GM19397 (cell line): ENCODE results near the gene ATP13A2.
"Not testable (repeated sequence)": the region's sequence is repeated elsewhere in the genome, so short reads cannot be mapped to it uniquely, and the experiment has no call there.

ENCODE experiments used
- ATAC-seq: cut with Tn5 transposase; IDR thresholded peaks from one replicate; pipeline ENCODE4 v1.9.1; 2021; ENCODE audit warnings: mild to moderate bottlenecking, moderate library complexity; ENCODE audit not compliant: unreplicated experiment

Gene ATP13A2

DNA sequence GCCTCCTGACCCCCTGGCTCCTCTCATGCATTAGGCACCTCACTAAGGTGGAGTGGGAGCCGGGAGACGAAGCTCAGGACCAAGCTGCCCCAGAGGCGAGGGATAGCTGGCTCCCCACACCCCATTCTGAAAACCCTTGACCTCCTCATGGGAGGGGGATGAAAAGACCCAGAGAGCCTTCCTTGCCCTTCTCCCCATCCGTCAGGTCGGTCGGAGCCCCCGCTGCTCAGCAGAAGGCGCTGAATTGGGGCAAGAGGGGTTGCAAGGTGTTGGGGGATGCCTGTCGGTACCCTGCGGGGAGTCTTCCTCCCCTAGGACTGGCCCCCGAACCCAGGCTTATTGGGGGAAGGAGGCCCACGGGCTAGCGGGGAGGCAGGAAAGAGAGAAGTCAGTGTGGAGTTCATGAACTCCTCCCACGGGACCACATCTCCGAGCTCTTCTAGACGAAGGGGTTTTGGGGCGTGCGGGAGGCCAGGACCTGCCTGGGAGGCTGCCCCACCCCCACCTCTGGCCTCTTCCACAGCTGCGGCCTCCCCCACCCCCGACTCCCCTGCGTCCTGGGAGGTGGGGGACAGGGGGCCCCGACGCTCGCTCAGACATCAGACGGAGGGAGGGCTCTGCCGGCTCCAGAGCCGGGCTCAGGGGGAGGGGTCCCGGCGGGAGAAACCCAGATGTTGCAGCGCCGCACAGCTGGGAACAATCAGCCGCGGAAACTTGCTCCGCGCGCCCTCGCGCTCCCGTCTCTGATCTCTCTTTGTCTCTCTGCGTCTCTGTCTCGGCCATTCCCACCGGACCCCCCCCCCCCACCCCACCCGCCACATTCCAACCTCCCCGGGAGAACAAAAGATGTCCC, 32.0 kb downstream of the ATP13A2 start:
- no peak for ATAC-seq

DNA sequence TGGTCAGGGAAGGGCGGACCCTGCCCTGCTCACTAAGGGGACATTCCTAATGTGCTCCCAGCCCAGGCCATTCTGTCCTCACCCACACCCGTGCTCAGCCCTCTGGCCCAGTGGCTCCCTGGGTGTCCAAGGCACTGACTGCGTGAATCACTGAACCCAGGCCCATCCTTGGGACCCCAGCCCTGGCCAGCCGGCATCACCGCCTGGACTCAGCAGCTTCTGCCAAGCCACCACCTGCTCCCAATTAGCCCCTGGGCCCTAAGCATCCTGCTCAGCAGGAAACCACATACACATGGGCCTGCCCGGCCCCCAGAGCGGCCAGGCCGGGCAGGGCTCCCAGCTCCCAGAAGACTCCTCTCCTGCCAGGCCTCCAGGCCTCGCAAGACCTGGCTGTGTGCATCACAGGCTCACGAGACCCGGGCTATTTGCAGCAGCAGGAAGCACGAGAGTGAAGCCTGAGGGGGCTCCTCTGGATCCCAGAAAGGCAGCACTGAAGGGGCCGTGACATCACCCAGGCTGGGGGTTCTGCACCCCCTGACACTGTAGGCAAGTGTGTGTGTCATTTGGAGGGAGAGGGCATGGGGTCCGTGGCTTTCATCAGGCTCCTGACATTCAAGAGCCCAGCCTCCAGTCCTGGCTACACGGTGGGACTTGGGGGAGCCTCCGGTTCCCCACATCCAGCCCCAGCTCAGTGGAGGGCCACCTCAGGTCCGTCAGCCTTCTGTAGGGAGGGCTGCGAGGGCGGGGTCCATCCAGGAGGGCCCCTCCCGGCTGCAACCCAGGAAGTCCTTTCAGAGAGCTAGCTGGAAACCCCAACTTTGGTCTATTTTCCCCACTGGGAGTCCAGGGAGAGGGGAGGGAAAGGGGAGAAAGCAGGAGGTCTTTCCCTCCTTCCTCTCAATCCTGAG, 32.9 kb downstream of the ATP13A2 start:
- no peak for ATAC-seq

DNA sequence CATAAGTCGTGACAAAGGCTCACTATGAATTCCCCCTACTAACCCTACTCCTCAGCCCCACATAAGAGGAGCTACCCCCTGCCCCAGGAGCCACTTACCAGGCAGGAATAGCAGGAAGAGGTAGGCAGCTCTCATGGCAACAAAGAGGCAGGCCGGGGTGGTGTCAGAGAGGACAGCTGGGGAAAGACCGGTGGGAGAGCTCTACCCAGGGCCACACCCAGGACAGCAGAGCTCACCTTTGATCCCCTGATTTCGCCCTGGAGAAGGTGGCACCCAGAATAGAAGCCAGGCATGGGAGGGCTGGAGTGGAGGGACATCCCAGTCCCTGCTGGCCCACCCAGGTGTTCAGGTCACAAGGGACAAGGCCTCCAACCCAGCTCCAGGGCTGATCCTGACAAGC, 33.6 kb downstream of the ATP13A2 start:
- ATAC-seq = no peak

DNA sequence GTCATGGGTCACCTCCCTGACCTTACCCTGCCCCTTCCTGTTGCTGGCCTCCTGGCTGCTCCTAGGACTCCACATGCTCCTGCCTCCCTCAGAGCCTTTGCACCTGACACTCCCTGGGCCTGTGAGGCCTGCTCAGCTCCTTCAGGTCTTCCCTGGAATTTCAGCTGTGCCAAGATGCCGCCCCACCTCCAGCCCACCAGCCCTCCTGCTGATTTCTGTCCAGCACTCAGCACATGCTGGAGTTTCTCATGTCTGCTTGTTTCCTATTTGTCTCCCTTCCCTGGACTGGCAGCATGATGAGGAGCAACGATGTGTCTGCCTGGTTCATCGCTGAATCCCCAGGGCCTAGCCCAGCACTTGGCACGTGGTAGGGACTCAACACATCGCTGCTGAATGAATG, 34.4 kb downstream of the ATP13A2 start:
- no peak for ATAC-seq

DNA sequence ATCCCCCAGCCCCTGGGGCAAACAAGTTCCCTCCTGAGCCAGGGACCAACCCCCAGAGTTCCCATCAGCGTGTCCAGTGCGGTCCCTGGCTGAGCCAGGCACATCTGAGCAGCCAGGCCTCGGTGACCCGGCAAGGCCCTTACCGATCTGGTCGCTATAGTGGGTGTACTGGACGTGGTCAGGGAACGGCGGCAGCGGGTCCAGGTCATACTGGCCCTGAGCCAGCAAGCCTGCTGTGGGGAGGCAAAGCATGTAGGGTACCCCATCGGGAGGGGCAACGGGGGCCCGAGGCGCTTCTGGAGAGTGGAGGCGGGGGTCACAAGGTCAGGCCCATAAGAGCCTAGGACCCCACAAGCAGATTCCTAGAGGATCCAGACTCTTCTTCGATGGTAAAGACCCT, 34.8 kb downstream of the ATP13A2 start:
- no peak for ATAC-seq

DNA sequence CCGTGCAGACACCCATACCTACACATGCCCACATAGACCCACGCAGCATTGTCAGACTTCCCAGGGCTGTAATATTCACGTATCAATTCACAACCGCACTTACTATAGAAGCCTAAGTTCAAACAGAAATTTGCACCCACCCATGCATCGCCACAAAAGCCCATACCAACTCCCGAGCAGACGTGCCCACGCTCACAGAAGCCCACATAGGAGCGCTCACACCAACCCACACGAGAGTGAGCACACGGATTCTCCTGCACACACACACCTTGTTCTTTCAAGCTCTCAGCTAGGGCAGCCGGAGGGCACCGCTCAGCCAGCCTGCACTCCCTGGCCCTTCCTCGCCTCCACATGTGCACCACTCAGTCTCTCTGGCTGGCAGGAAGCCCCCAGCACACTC, 35.9 kb downstream of the ATP13A2 start:
- no peak for ATAC-seq

DNA sequence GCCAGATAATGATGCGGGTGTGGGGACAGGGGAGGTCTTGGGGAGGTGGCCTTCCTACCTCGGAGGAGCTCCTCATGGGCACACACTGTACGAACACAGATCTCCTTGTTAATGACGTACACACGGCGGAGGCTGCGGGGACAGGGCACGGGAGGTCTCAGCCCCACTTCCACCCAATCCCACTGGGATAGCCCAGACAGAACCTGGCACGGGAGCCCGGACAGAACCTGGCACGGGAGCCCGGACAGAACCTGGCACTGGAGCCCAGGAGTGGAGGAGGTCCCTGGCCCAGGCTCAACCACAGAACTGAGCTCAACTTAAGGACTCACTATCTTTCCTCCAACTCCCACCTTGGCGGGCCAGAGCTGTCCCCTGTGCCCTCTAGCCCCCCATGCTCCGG, 36.5 kb downstream of the ATP13A2 start:
- ATAC-seq = no peak

DNA sequence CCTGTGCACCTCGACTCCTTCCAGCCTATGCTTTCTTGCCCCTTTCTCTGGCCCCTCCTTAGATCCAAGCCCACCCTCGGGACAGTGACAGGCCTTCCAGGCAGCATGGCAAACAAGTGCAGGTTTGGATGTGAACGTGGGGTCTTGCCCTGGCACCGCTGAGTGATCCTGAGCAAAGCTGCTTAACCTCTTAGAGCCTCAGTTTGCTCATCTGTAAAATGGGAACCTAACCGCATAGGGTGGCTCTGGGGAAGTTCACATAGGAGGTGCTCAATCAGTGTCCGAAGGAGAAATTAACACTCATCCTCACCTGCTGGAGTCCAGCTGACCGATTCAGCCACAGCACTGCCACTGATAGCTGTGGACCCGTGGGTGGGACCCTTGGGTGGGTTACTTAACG, 38.5 kb downstream of the ATP13A2 start:
- no peak for ATAC-seq

DNA sequence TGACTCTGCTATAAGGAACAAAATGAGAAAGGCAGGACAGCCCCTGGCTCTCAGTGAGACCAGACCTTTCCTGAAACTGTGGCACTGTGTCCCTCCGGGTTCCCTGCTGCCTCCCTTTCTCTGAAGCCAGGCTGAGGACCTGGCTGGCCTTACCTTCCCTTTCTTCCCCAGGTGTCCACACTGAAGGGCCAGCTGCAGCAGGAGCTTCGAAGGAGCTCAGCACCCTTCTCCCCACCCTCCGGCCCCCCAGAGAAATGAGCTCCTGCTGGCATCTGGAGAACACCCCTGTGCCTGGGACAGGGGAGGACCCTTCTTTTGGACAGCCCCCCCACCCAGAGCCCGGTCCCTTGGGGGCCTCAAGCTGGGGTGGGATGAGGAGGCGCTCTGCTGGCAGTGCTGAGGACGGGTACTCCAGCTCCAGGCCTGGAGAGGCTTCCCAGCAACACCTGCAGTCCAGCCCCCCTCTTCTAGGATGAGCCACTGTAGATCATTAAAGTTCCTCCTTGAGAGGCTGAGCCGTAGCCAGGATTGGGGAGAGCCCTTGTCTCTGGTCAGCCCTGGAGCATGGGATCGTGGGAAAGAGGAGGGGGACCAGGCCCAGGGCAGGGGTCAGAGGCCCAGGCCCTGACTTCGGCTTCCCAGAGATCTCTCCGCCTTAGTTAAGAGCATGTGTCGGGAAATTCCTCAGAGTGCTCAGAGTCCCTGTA, 39.4 kb downstream of the ATP13A2 start:
- ATAC-seq = no peak

DNA sequence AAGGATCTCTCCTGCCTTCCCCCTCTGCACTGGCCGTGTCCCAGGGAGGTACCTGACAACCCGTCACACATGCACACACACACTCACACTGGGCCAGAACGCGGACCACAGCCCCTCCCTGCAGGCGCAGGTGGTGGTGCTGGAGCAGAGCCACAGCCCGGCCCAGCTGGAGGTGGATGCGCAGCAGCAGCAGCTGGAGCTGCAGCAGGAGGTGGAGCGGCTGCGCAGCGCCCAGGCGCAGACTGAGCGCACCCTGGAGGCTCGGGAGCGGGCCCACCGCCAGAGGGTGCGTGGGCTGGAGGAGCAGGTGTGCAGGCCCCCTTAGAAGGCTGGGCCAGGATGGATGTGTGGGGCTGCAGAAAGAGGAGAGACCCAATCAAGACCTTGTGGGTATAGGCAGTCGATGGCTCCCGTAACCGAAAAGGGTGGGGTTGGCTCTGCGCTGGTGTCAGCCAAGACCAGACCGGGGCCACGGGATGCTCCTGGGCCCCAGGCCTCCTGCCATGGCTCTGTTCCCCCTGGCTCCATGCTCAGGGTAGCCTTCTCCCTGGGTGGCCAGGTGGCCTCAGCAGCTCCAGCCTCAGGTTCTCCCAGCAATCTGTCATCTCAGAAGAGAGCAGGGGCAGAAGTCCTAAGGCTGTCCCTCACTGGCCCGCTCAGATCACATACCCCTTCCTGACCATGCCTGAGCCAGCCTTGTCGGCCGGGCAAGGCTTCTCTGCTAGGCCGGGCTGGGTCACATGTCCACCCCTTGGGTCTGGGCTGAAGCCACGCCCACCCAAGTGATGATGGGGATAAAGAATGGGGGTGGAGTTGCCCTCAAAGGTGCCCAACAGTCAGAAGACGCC, 40.2 kb downstream of the ATP13A2 start:
- ATAC-seq = no peak

DNA sequence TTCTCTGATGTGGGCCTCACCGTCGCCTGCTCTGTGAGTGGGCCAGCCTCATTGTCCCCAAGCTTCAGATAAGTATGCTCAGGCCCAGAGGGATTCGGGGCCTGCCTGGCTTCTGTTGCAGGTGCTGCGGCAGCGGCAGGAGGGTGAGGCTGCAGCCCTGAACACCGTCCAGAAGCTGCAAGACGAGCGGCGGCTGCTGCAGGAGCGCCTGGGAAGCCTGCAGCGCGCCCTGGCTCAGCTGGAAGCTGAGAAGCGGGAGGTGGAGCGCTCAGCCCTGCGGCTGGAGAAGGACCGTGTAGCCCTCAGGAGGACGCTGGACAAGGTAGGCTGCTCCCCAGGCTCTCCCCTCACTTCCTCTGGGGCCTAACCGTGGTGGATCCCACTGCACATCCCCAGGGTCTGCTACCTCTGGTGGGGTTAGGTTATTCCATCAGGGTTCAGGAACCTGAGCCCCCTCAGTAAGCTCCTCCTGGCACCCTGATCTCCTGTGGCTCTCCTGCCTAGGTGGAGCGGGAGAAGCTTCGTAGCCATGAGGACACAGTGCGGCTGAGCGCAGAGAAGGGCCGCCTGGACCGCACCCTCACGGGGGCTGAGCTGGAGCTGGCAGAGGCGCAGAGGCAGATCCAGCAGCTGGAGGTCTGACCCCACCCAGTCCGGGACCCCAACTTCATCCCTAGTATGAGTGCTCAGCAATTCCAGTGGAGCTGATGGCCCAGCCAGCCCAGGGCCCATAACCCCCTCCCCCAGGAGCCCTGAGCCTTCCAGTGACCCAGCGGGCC, 41.4 kb downstream of the ATP13A2 start:
- ATAC-seq = no peak

DNA sequence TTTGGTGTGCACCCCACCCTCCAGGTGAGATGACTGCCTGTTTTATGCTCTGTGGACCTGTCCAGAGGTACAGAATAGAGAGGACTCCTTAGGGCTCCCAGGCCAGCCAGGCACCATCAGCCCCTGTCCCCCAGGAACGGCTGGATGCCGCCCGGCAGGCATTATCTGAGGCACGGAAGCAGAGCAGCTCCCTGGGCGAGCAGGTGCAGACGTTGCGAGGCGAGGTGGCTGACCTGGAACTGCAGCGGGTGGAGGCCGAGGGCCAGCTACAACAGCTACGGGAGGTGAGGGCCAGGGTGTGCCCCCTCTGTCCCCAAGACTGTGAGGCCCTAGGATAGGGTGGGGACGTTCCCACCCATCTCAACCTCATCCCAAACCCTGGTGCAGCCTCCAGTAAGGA, 42.1 kb downstream of the ATP13A2 start:
- ATAC-seq = no peak

DNA sequence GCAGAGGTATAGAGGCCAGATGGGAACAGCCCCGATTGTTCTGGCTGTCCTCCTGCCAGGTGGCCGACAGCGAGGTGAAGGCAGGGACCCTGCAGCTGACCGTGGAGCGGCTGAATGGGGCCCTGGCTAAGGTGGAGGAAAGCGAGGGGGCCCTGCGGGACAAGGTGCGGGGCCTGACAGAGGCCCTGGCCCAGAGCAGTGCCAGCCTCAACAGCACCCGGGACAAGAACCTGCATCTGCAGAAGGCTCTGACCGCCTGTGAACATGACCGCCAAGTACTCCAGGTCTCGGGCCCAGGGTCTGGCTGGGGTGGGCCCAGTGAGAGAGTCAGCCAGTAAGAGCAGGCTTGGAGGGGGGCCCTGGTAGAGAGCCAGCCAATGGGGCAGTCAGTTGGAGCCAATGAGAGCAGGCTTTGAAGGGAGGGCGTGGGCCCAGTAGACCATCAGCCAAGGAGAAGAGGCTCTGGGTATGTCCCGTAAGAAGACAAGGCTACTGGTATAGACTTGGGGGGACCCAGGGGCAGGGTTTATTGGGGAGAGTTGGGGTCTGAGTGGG, 42.6 kb downstream of the ATP13A2 start:
- no peak for ATAC-seq

DNA sequence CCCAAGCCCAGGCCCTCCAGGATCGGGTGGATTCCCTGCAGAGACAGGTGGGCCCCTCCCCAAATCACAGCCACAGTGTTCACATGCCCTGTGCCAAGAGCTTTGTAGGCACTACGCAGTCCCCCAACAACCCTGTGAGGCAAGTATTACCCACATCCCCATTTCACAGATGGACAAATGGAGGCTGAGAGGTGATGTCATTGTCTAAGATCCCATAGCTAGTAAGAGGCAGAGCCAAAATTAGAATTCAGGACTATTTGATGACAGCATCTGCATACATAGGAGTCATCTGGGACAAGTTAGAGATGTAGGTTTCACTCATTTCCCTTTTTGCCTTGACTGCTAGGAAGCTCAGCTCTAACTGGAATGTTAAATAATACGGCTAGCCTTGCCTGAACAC, 43.4 kb downstream of the ATP13A2 start:
- no peak for ATAC-seq

DNA sequence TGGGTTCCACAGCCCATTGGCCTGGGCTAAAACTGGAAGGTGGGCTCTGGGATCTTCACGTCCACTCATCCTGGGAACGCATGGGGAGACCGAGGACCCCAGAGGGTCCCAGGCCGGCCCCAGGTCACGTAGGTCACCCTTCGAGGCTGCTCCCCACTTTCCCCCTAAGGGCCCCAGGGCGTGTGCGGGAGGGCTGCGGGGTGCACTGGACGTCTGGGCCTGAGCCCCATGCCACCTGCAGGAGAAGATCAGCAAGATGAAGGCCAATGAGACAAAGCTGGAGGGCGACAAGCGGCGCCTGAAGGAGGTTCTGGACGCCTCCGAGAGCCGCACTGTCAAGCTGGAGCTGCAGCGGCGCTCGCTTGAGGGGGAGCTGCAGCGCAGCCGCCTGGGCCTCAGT, 43.8 kb downstream of the ATP13A2 start:
- no peak for ATAC-seq

DNA sequence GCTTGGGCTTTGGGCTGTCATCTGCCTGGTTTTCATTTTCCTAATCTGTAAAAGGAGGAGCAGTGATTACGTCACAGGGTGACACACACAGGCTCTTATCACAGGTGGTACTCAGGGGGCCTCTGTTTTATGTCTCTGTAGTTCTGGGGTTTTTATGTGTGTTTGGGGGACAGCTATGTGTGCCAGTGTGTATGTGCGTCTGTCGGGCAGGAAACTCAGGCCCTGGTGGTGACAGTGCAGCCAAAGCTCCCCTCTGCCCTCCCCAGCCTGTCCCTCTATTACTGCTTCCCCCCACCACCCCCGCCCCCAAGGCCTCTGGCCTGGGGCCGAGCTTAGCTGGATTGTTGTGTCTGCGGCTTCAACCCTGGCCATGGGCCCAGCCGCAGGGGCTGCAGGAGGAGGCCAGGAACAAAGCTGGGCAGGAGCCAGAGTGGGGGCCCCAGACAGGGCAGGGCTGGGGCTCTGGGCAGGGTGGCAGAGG, 44.6 kb downstream of the ATP13A2 start:
- no peak for ATAC-seq

DNA sequence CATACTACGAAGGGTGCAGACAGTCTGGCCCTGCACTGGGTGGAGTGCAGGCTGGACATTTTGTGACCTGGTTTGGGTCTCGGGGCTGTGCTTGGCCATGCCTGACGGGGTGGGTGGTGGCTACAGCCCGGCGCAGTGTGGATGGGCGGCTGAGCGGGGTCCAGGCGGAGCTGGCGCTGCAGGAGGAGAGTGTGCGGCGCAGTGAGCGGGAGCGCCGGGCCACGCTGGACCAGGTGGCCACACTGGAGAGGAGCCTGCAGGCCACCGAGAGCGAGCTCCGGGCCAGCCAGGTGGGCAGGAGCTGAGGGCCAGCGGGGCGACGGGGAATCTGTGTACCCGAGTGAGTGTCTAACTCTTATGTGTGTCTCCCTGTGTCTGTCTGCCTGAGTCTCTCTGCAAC, 45.4 kb downstream of the ATP13A2 start:
- no peak for ATAC-seq

DNA sequence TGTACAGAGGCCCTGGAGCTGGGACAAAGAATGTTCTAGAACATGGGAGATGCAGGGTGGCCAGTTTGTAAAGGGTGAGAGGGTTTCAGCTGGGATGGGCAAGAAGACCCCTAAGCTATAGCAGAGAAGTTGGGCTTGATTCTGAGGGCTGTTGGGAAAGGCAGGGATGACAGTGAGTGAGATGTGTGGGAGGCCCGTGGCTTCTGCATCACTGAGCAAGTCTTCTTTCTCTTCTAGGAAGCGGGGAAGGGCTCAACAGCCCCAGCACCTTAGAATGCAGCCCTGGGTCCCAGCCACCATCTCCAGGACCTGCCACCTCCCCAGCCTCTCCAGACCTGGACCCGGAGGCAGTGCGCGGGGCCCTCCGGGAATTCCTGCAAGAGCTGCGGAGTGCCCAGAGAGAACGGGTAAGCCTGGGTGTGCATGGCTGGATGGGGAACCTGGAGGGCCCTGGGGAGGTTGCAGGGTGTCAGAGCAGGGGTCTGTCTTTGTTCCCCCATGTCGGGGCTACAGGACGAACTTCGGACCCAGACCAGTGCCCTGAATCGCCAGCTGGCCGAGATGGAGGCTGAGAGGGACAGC, 46.2 kb downstream of the ATP13A2 start:
- no peak for ATAC-seq

DNA sequence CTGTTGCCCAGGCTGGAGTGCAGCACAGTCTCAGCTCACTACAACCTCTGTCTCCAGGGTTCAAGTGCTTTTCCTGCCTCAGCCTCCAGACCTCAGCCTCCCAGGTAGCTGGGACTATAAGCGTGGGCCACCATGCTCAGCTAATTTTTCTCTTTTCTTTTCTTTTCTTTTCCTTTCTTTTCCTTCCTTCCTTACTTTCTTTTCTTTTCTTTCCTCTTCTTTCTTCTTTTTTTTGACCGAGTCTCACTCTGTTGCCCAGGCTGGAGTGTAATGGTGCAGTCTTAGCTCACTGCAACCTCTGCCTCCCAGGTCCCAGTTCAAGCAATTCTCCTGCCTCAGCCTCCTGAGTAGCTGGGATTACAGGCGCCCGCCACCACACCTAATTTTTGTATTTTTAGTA, 47.6 kb downstream of the ATP13A2 start:
- ATAC-seq = not testable (repeated sequence)
